ENCODE measurements around the gene PNPLA7. TPM values are rescaled to one million over a fixed set of nuclear protein-coding genes. Genes with fewer than 3 reads are reported as not detected.
"Not testable (repeated sequence)": the region's sequence is repeated elsewhere in the genome, so short reads cannot be mapped to it uniquely, and the experiment has no call there.

PNPLA7 gene
- total RNA-seq, 1 donor from 2014 or later, result 13.5 TPM

GRCh38 chr9:137524161-137524980 lies 25.8 kb downstream of the PNPLA7 start:
- H3K9me3 ChIP-seq, result no peaks in the 10 kb centered on the region
- H3K27ac ChIP-seq, result no peak overlapping the region
- TF ChIP-seq CTCF (IDR thresholded peaks at IDR 0.05), result no peak
- H3K36me3 ChIP-seq, result peaks cover 2 to 6% of the 10 kb centered on the region in 2 donors
- H3K4me3 ChIP-seq, result no peak overlapping the region
- H3K4me1 ChIP-seq, result no peaks in the 10 kb centered on the region
- H3K27me3 ChIP-seq, result no peaks in the 10 kb centered on the region
- intact Hi-C loops (cut with DNase I), result loop anchor here (10.0 kb wide), 2 partner anchors 100 to 230 kb away; partner anchors contain the start of genes EXD3 and NOXA1
- no peak for DNase-seq (ENCODE audit: low spot score in 2 of 2)

- DNase-seq (ENCODE audit: low spot score in 2 of 2), result no peak
- peaks cover 2 to 8% of the 10 kb centered on the region in 2 donors for H3K36me3 ChIP-seq
- H3K4me3 ChIP-seq, result no peak overlapping the region
- no peaks in the 10 kb centered on the region for H3K27me3 ChIP-seq
- H3K27ac ChIP-seq, result no peak overlapping the region
- TF ChIP-seq CTCF (IDR thresholded peaks at IDR 0.05), result no peak
- intact Hi-C loops (cut with DNase I), result loop anchor here (10.0 kb wide), 2 partner anchors 98 to 228 kb away; partner anchors contain the start of genes EXD3 and NOXA1
- H3K4me1 ChIP-seq, result no peaks in the 10 kb centered on the region
- no peaks in the 10 kb centered on the region for H3K9me3 ChIP-seq
Measured at GRCh38 chr9:137522746-137523455, 27.3 kb downstream of the PNPLA7 start.

- DNase-seq (ENCODE audit: low spot score in 2 of 2), result no peak
- intact Hi-C loops (cut with DNase I), result loop anchor here (10.0 kb wide), 2 partner anchors 97 to 227 kb away; partner anchors contain the start of genes EXD3 and NOXA1
- H3K27ac ChIP-seq, result no peak overlapping the region
Measured at GRCh38 chr9:137521405-137521985, 28.7 kb downstream of the PNPLA7 start.

GRCh38 chr9:137520614-137521404 lies 29.4 kb downstream of the PNPLA7 start:
- no peak for TF ChIP-seq CTCF (IDR thresholded peaks at IDR 0.05)
- Histone ChIP-seq H3K36me3 (peaks cover 2 to 8% of the 10 kb centered on the region in 2 donors), H3K4me1 (no peaks in the 10 kb centered on the region), H3K9me3 (no peaks in the 10 kb centered on the region), H3K4me3 (no peak overlapping the region), H3K27me3 (no peaks in the 10 kb centered on the region), H3K27ac (no peak overlapping the region)
- DNase-seq (ENCODE audit: low spot score in 2 of 2), result no peak
- intact Hi-C loops (cut with DNase I), result loop anchor here (10.0 kb wide), 2 partner anchors 96 to 226 kb away; partner anchors contain the start of genes EXD3 and NOXA1

More at GRCh38 chr9:137521405-137521985, 28.7 kb downstream of the PNPLA7 start:
- Histone ChIP-seq H3K27me3 (no peaks in the 10 kb centered on the region), H3K4me1 (no peaks in the 10 kb centered on the region), H3K4me3 (no peak overlapping the region), H3K9me3 (no peaks in the 10 kb centered on the region), H3K36me3 (peaks cover 2 to 8% of the 10 kb centered on the region in 2 donors)
- TF ChIP-seq CTCF (IDR thresholded peaks at IDR 0.05), result no peak

- no peak for TF ChIP-seq CTCF (IDR thresholded peaks at IDR 0.05)
- intact Hi-C loops (cut with DNase I), result no loop called here
Measured at GRCh38 chr9:137519553-137519952, 30.6 kb downstream of the PNPLA7 start.

GRCh38 chr9:137518661-137519459 lies 31.3 kb downstream of the PNPLA7 start:
- H3K4me1 ChIP-seq; DNase-seq (ENCODE audit: low spot score in 2 of 2); H3K9me3 ChIP-seq; H3K4me3 ChIP-seq; H3K27me3 ChIP-seq; H3K27ac ChIP-seq; H3K36me3 ChIP-seq; intact Hi-C loops (cut with DNase I): not testable (repeated sequence)

More at GRCh38 chr9:137519553-137519952, 30.6 kb downstream of the PNPLA7 start:
- no peaks in the 10 kb centered on the region for H3K9me3 ChIP-seq
- no peak for DNase-seq (ENCODE audit: low spot score in 2 of 2)
- no peaks in the 10 kb centered on the region for H3K27me3 ChIP-seq
- no peak overlapping the region for H3K27ac ChIP-seq
- H3K36me3 ChIP-seq, result peaks cover 2 to 8% of the 10 kb centered on the region in 2 donors
- no peaks in the 10 kb centered on the region for H3K4me1 ChIP-seq
- H3K4me3 ChIP-seq, result no peak overlapping the region

Measured in ascending aorta (tissue), 2 donors.